GM19372 (cell line): ENCODE results near the gene TNXB.

Experiments used
- ATAC-seq: cut with Tn5 transposase; IDR thresholded peaks from one replicate; pipeline ENCODE4 v1.9.1; 2021; ENCODE audit warnings: mild to moderate bottlenecking, low read depth, moderate library complexity; ENCODE audit not compliant: unreplicated experiment

Gene TNXB

DNA sequence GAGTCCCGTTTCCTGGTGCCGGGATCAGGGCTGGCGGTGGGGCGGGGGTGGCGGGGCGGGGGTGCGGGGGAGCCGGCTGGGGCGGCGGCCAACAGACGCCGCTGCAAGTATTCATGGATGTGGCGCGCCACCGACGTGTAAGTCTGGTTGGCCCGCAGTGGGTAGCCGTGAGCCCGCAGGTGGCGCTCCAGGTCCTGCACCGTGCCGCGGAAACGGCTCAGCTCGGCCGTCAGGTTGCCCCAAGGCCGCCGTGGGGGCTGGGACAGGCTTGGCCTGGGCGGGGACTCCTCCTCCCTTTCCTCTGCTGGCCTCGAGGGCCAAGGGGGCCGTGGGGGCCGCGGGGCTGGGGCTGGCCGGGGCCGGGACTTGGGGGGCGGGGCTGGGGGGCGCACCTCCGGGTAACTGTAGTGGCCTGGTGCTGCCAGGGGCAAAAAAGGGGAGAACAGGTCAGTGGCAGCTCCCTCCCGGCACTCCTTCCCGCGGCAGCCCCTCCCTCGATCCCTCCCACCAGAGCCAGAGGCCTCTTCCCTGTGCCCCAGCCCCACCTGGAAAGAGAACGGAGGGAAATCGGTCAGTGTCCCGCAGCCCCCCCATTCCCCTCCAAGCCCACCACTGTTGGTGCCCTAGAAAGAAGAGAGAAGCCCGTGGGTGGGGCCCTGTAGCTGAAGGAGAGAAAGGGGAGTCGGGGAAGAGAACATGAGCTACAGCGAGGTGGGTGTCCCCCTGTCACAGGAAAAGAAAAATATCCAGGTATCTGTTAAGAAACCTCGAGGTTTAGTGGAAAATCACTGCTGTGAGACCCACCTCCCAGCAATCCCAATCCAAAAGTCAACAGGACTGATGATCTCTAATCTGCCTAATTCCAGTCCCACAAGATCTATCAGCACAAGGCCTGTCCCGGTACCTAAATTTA is 21.3 kb downstream of the TNXB start:
- ATAC-seq, result no peak

DNA sequence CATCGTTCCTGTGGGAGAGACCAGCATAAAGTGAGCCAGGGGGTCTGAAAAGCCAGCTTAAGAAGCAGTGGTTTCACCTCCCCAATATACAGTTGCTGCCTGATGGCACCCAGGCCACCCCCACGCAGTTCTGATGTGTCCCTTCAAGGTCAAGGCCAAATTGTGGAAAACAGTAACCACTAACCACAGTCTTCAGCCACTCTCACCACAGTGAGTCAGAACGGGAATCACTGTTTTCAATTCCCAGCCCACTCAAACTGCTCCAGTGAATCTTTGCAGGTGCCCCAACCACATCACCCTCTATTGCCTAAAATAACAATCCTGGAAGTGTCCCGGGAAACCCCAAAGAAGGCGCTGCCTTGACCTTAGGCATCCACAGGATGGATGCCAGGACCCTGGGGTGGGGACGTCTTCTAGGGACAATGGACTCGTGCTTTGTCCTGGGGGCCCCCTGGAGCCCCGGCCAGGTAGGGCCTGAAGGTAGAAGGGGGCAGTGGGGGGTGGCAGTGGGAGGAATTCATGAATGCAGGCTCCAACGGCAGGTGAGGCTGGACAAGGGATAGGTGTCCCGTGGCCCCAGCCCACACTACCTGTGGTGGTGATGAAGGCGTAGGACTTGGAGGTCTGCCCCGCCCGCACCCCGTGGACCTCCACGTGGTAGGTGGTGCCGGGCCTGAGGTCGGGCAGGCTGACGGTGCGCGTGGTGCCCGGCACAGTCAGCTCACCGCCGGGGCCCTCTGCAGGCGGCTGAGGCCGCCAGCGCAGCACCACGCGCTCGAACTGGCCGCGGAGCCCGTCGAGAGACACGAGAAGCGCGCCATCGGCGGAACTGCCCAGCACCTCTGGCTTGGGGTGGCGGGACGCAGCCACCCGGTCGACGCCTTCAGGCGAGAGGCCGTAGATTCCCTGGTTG is 22.2 kb downstream of the TNXB start:
- no peak for ATAC-seq

DNA sequence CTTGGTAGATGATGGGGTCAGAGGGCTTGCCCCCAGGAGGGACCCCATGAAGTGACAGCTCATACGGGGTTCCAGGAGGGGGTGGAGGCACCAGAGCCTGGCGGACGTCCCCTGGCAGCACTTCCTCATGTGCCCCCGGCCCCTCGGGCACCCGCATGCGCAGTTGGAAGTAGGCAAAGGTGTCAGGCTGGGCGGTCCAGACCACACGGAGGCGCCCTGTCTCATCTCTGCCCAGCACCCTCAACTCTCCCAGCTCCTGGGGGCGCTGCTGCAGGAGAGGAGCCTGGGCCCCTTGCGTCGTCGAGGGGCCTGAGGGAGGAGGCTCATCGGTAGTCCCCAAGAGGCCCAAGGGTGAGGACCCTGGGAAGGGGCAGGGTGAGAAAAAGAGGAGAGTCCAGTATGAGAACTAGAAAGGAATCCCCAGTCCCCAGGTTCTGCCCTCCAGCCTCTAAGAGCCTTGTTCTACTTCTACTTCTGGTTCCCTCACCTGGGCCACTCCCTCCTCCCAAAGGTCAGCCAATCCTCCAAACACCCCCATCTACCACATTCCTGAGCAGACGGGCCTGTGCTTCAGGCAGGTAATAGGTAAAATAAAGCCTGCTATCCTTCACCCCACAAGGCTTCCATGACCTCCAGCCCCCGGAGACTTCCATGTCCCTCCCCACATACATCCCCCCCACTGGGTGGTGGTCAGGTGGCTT is 23.2 kb downstream of the TNXB start:
- ATAC-seq, result no peak

DNA sequence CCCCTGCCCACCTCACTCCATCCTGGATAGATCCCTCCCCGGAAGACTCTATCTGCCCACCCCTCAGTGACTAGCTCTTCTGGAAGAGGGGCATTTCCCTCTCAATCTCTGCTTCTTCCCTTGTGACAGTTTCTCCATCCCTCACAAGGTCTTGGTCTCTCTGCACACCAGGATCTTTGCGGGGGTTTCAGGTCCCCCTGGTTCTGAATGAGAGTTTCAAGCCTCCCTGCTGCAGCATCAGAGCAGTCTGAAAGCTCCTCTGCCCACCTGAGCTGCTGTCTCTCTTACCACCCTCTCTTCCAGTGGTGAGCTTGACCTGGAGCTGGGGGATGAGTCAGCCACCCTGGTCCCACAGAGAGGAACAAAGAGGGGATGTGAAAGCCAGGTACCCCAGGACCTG is 24.4 kb downstream of the TNXB start:
- no peak for ATAC-seq

DNA sequence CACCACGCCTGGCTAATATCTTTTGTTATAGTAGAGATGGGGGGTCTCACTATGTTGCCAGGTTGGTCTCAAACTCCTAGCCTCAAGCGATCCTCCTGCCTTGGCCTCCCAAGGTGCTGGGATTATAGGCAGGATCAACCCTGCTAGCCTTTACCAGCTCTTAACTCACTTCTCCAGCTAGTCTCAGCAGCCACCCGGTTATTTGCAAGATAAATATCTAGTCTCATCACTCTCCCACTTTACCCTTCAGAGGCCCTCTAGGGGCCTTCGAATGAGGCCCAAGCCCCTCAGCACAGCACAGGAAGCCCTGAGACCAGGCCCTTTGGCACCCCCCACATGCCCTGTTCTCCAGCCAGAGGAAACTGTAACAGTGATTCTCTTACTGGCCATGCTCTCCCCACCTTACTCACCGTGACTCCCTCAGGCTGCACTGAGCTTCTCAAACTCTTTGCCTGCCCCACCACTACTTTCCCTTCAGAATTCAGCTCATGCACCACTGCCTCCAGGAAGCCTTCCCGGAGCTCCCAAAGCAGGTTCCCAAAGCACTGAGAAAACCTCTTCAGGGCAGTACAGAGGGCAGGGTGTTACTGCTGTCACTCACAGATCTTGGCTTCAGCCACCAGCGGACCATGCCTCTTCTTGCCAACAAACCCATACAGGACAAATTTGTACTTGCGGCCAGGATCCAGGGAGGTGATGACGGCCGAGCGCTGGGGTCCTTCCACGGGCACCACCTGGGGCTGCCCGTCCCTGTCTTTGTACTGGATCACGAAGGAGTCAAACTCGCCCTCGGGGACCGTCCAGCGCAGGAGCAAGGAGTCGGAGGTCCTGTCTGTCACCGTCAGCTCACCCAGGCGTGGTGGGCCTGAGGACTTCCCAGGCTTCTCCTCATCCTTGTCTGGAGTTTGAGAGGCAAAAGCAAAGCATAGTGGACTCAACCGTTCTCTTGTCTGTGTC is 25.0 kb downstream of the TNXB start:
- ATAC-seq, result no peak

DNA sequence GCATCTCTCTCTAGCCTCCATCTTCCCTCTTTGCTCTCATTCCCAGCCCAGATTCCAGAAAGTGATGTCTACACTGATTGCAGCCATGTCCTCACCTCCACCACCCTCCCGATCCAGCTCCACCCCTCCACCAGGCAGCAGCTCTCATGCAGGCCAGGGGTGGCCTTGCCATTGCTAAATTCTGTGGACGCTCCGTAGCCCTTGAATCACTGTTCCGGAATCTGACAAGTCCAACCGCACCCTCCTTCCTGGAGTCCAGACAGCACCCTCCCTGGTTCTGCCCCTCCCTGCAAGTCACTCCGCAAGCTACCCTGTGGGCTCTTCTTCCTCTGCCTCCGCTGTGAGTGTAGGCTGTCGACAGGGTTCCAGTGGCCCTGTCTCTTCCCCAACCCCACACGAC is 26.2 kb downstream of the TNXB start:
- no peak for ATAC-seq

DNA sequence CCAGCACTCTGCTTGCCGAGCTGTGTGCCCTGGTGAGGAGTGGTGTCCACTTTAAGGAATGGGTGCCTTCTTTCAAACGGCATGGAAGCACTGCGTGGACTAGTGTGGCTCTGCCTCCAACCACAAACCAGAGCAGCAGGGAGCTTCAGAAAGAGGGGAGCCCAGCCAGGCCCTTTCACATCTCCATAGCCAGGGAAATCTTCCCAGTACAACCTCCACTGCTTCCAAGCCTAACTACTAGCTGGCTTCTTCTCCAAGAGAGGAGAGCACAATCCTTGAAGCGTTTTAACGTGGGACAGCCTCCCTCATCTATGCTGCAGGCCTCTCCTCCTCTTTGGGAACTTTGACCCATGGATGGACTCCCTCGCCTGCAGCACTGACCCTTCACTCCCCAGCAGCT is 26.7 kb downstream of the TNXB start:
- no peak for ATAC-seq

DNA sequence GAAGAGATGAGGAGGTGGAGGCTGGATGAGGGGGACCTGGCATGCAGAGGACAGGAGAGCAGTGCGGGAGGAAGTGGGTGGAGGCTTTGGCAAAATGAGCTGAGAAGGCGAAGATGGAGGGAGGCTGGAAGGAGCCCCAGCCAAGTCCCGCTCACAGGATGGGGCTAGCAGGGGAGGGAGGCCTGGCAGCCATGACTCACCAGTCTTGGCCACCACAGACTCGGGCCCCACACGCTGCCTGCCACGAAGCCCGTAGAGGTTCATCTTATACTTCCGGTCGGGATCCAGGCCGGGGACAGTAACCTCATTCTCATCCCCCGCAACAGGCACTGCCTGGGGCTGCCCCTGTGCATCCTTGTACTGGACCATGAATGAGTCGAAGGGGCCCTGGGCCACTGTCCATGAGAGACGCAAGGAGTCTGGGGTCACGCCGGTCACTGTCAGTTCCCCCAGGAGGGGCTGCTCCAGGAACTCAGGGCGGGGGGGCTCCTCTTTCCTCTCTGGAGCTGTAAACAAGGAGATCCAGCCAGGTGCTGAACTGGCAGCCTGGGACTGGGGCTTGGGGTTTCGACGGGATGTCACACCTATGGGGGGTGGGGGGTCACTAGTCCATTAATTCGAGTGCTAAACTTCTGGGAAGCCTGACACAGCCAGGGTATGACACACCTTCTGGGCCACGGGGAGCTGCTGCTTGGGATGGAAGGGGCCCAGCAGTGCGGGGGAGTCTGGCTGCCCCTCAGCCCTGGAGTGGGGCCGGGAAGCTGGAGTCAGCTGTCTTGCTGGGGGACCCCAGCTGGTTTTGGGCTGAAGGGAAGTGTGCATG is 27.8 kb downstream of the TNXB start:
- ATAC-seq, result no peak

DNA sequence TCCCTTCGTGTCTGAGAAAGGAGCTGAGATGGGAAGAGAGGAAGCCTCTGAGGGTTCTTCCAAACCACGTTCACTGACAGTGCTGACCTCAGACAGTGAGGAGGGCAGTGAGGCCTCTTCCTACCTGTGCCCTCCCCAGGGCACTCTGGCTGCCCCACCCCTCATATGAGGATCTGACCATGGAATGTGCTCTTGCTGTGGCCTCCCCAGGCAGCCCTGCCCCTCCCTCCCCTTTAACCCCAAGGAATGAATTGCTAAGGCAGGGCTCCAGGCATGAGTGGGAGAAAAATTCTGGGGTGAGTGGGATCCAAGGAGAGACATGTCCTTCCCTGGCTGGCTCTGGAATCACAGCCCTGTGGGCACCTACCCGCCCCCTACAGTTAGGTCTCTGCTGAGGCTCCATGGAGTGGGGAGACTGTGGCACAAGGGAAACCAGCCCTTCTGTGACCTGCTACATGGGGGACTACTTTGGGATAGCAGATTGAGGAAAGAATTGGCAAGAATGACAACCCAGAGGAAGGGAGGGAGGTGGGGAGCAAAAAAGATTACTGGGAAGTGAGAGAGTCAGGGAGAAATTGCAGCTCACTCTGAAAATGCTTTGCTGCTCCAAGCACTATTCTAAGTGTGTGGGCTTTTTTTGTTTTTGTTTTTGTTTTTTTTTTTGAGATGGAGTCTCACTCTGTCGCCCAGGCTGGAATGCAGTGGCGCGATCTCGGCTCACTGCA is 29.4 kb downstream of the TNXB start:
- ATAC-seq, result no peak

DNA sequence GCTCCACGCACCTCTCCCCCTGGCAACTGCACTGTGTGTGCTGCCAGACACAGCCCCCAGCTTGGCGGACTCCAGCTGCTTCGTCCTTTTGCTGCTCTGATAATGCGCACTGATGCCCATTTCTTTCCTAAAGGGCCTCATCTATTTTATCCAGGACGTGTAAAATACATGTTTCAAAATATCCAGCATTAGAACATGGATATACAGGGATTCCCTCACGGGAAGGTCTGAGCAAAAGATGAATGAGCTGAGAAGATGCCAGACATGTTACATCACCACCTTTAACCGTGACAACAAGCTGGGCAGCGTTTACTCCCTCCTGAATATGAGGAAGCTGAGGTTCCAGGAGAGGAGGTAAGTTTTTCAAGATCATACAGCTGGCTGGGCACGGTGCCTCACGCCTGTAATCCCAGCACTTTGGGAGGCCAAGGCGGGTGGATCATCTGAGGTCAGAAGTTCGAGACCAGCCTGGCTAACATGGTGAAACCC is 32.8 kb downstream of the TNXB start:
- no peak for ATAC-seq

DNA sequence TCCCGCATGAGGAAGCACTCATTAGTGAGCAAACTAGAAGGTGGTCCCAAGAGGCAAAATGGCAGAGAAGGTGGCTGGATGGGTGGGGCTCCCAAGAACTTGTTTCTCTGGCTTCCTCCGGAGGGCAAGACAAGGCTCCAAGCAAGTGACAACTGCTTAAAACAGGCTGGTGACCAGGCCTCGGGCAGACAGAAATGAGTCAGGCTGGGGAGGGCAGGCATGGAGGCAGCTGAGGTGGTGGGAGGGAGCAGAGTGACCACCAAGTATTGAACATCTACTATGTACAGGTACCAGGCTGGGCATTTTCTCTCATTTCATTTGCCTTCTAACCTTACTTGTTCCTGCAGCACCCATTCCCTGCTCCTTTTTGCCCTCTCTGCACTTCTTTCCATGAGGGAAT is 33.4 kb downstream of the TNXB start:
- no peak for ATAC-seq

DNA sequence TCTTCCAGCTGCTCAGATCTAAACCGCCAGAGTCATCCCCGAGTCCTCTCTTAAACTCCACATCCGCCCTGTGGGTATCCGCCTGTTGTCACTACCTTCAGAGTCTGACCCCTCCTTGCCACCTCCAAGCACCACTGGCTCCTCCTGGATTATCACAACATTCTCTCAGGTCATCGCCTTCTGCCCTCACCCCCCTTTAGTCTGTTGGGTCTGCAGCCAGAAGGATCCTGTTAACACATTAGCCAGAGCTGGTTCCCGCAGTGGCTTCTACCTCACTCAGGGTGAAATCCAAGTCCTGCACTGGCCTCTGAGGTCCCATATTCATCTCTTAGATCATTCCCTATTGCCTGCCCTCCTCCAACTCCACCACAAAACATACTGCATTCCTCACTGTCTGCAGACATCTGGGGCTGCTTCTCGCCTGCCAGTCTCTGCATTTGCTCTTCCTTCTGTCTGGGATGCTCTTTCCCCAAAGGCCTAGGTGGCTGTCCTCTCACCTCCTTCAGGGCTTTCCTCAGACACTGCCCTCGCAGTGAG is 34.1 kb downstream of the TNXB start:
- ATAC-seq, result no peak

DNA sequence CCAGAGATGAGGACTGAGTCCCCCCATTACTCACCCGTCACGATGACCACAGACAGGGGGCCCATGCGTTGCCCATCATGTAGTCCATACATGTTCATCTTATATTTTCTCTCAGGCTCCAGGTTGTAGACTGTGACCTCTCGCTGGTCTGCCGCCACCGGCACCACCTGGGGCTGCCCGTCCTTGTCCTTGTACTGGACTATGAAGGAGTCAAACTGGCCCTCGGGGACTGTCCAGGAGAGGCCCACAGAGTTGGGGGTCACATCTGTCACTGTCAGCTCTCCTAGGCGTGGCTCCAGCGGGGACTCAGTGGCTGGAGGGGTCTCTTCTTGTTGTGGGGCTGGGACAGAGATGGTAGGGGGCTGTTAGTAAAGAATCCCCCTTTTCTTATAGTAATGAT is 35.5 kb downstream of the TNXB start:
- no peak for ATAC-seq

DNA sequence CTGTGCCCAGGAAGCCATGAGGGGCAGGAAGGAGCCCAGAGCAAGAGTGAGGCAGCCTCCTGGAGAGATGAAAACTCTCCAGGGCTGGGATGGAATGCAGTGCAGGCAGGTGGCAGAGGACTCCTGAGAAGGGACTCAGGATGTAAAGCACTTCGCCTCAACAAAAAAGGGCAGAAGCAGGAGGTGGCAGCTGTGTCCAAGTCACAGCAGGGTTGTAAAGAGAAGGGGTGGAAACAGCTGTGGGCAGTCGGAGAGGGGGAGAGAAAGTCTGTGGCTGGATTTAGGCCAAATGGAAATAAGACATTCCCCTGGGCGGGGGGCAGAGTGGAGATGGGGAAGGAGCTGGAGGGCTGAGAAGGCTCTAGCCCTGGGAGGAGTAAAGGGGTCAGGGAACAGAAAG is 36.0 kb downstream of the TNXB start:
- ATAC-seq, result no peak

DNA sequence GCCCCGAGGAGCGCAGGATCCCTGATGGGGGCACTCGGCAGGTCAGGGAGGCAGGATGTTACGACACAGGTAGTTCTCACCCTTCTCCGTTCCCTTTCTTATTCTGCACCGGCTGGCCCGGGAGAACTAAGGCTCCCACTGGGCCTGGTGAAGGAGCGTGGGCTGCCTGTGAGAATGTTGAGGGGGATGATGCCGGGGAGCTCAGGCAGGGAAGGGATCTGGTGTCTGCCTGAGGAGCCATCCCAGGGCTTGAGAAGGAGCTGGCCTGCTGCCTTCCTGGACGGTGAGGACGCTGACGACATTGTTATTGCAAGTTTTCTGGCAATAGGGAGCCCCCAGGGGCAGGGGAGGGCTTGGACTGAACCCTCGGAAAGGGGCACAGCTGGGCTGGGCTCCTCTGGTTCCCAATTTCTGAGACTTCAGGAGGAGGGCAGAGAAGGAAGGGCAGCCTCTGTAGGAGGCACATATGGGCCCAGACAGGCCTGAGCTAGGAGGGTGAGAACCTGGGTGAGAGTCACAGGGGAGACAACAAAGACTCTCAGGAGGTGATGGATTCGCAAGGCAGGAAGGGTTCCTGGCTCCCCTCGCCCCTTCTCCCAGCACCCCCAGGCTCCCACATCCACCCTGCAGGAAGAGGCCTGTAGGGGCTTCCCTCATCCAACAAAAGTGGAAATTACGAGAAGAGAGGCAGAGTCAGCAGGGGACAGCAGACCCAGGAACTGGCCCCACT is 38.2 kb downstream of the TNXB start:
- no peak for ATAC-seq

DNA sequence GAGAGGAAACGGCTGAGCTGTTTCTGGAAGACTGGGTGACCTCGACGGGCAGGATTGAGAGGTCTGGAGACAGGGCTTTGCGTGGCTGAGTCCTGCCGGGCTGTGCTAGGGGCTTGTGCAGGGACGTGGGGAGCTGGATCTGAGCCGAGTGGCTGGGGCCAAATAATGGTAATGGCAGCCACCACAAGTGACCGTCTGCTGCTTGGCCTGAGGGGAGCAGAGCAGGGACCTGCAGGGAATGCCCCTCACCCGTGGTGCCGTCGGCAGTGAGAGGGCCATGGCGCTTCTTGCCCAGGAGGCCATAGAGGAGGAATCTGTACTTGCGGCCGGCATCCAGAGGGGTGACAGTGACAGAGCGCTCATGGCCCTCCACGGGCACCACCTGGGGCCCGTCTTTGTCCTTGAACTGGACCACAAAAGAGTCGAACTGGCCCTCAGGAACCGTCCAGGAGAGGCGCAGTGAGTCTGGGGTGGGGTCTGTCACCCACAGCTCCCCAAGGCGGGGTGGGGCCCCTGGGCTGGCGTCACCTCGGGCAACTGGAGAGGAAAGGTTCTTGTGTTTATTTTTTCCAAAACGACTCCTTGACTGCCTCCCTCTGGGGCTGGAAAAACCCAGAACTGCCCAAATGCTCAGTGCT is 39.1 kb downstream of the TNXB start:
- ATAC-seq, result no peak

DNA sequence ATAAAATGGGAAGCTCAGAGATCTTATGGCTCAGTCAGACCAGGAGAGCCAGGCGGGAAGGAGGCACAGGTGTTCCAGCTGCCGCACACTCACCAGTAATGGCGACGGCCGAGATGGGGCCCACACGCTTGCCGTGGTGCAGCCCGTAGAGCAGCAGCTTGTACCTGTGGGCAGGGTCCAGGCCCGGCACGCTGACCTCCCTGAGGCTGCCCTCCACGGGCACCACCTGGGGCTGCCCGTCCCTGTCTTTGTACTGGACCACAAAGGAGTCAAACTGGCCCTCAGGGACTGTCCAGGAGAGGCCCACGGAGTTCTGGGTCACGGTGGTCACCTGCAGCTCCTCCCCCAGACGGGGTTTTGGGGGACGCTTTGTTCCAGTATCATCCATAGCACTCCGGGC is 39.7 kb downstream of the TNXB start:
- ATAC-seq, result no peak
